ENCODE measurements around the gene PHACTR3. TPM values are rescaled to one million over a fixed set of nuclear protein-coding genes. Genes with fewer than 3 reads are reported as not detected.

The PHACTR3 gene
- total RNA-seq, 1 experiment from 2014 or later: 0.11 TPM

- H3K27me3 Mint-ChIP-seq (ENCODE audit: insufficient read depth, unreplicated experiment): peaks cover 11% of the 10 kb centered on the region
- Histone ChIP-seq H3K9me3 (no peaks in the 10 kb centered on the region), H3K36me3 (ENCODE audit: control insufficient read depth, insufficient read depth, low read length) (no peaks in the 10 kb centered on the region), H3K27me3 (replicated peaks; ENCODE audit: control insufficient read depth, insufficient read depth, low read length) (no peaks in the 10 kb centered on the region), H3K4me1 (no peaks in the 10 kb centered on the region), H3K4me3 (ENCODE audit: low read depth, low read length) (no peak overlapping the region)
- CTCF ChIA-PET: interaction anchor here (0.6 to 0.7 kb wide), 2 partner anchors 15 to 40 kb away, joined by 4 to 7 read pairs; no protein-coding TSS in a partner anchor
- H3K4me1 Mint-ChIP-seq (ENCODE audit: low read depth, unreplicated experiment): peaks cover 6% of the 10 kb centered on the region
- no peak overlapping the region for H3K27ac Mint-ChIP-seq (ENCODE audit: unreplicated experiment)
- H3K9me3 Mint-ChIP-seq (ENCODE audit: unreplicated experiment): no peaks in the 10 kb centered on the region
- no peaks in the 10 kb centered on the region for H3K36me3 Mint-ChIP-seq (ENCODE audit: insufficient read depth, unreplicated experiment)
- DNase-seq: peak in 1 of 2 experiments; percentile 35
- intact Hi-C loops (cut with micrococcal nuclease; ENCODE audit: unreplicated experiment): no loop called here
- no peak overlapping the region for H3K4me3 Mint-ChIP-seq (ENCODE audit: unreplicated experiment)
- BruUV-seq (replicated peaks): no TSS peak
- POLR2A ChIA-PET: no interaction called here
- TF ChIP-seq, protein P1, sequence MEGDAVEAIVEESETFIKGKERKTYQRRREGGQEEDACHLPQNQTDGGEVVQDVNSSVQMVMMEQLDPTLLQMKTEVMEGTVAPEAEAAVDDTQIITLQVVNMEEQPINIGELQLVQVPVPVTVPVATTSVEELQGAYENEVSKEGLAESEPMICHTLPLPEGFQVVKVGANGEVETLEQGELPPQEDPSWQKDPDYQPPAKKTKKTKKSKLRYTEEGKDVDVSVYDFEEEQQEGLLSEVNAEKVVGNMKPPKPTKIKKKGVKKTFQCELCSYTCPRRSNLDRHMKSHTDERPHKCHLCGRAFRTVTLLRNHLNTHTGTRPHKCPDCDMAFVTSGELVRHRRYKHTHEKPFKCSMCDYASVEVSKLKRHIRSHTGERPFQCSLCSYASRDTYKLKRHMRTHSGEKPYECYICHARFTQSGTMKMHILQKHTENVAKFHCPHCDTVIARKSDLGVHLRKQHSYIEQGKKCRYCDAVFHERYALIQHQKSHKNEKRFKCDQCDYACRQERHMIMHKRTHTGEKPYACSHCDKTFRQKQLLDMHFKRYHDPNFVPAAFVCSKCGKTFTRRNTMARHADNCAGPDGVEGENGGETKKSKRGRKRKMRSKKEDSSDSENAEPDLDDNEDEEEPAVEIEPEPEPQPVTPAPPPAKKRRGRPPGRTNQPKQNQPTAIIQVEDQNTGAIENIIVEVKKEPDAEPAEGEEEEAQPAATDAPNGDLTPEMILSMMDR (IDR thresholded peaks at IDR 0.05; ENCODE audit: insufficient read depth in 1 of 2, low read depth in 1 of 2, low read length in 1 of 2, severe bottlenecking in 1 of 2, unreplicated experiment in 1 of 2): no peak
These were observed 219.3 kb downstream of the PHACTR3 start for GRCh38 chr20:59823491-59824259.

DNA sequence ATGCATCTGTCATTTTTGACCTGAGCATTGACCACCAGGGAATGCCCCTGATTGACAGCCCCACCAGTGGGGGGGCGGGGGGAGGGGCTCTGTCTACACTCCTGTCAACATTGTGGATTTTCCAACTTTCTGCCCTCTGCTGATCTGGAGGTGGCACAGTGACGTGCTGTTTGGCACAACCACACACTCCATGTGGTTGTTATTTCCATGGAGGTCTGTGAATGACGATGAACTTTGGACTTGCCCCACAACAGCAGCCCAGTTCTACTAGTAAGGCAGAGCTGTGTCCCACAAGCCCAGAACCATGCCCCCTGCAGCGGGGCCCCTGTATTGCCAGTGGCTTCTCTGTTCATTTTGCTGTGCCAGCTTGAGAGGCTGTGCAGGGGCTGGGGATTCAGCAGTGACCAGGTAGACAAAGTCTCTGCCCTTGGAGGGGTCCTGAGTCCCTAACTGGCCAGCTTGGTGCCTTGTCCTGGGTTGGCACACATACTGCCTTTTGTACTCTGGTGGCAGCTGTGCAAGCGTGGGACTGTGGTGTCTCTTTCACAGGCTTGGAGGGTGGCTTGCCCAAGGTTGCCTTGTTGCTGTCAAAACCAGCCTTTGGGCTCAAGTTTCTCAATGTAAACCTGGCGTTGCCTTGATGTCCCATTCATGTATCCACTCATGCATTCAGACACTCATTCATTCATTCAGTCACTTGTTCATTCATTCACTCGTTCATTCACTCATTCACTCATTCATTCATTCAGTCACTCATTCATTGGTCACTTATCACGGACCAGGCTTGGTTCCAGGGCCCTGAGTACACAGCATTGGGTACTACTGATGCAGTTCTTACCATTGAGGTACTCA lies 220.6 kb downstream of the PHACTR3 start:
- Histone ChIP-seq H3K27me3 (replicated peaks; ENCODE audit: control insufficient read depth, insufficient read depth, low read length) (no peaks in the 10 kb centered on the region), H3K36me3 (ENCODE audit: control insufficient read depth, insufficient read depth, low read length) (no peaks in the 10 kb centered on the region), H3K4me1 (no peaks in the 10 kb centered on the region), H3K4me3 (ENCODE audit: low read depth, low read length) (no peak overlapping the region), H3K9me3 (no peaks in the 10 kb centered on the region)
- CTCF ChIA-PET: no interaction called here
- peak in 1 of 2 experiments; percentile 33 for DNase-seq
- BruUV-seq (replicated peaks): no TSS peak
- Mint-ChIP-seq H3K27me3 (ENCODE audit: insufficient read depth, unreplicated experiment) (peaks cover 11% of the 10 kb centered on the region), H3K4me3 (ENCODE audit: unreplicated experiment) (no peak overlapping the region), H3K9me3 (ENCODE audit: unreplicated experiment) (no peaks in the 10 kb centered on the region), H3K4me1 (ENCODE audit: low read depth, unreplicated experiment) (peaks cover 8% of the 10 kb centered on the region), H3K27ac (ENCODE audit: unreplicated experiment) (no peak overlapping the region), H3K36me3 (ENCODE audit: insufficient read depth, unreplicated experiment) (no peaks in the 10 kb centered on the region)
- intact Hi-C loops (cut with micrococcal nuclease; ENCODE audit: unreplicated experiment): no loop called here
- TF ChIP-seq, protein P1 (IDR thresholded peaks at IDR 0.05; ENCODE audit: insufficient read depth in 1 of 2, low read depth in 1 of 2, low read length in 1 of 2, severe bottlenecking in 1 of 2, unreplicated experiment in 1 of 2): no peak
- POLR2A ChIA-PET: no interaction called here

DNA sequence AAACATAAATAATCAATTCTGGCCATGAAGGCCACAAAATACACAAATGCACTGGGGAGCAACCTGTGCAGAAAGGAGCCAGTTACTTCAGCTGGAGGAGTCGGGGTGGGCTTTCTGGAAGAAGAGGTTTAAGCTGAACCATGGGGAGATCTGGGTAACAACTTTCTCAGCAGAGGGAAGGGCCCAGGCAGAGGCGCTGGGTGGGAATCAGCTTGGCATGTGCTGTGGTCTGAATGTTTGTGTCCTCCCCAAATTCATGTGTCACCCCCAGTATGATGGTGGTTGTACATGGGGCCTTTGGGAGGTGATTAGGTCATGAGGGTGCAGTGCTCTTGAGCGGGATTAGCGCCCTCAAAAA lies 221.2 kb downstream of the PHACTR3 start:
- Mint-ChIP-seq H3K4me1 (ENCODE audit: low read depth, unreplicated experiment) (peaks cover 13% of the 10 kb centered on the region), H3K4me3 (ENCODE audit: unreplicated experiment) (no peak overlapping the region), H3K36me3 (ENCODE audit: insufficient read depth, unreplicated experiment) (no peaks in the 10 kb centered on the region), H3K27me3 (ENCODE audit: insufficient read depth, unreplicated experiment) (peaks cover 14% of the 10 kb centered on the region), H3K27ac (ENCODE audit: unreplicated experiment) (no peak overlapping the region), H3K9me3 (ENCODE audit: unreplicated experiment) (no peaks in the 10 kb centered on the region)
- H3K9me3 ChIP-seq: no peaks in the 10 kb centered on the region
- POLR2A ChIA-PET: no interaction called here
- no peaks in the 10 kb centered on the region for H3K4me1 ChIP-seq
- CTCF ChIA-PET: no interaction called here
- H3K4me3 ChIP-seq (ENCODE audit: low read depth, low read length): no peak overlapping the region
- TF ChIP-seq, protein P1 (IDR thresholded peaks at IDR 0.05; ENCODE audit: insufficient read depth in 1 of 2, low read depth in 1 of 2, low read length in 1 of 2, severe bottlenecking in 1 of 2, unreplicated experiment in 1 of 2): no peak
- no peaks in the 10 kb centered on the region for H3K27me3 ChIP-seq (replicated peaks; ENCODE audit: control insufficient read depth, insufficient read depth, low read length)
- no peaks in the 10 kb centered on the region for H3K36me3 ChIP-seq (ENCODE audit: control insufficient read depth, insufficient read depth, low read length)
- no TSS peak for BruUV-seq (replicated peaks)
- intact Hi-C loops (cut with micrococcal nuclease; ENCODE audit: unreplicated experiment): no loop called here
- DNase-seq: peak in 1 of 2 experiments; percentile 25
